ENCODE data around the gene SNAPC4.

GRCh38 chr9:136423432-136424146 is 23.6 kb upstream of the SNAPC4 start:
- TF ChIP-seq POLR2A (IDR thresholded peaks at IDR 0.05) = no peak
- TF ChIP-seq, protein P1, sequence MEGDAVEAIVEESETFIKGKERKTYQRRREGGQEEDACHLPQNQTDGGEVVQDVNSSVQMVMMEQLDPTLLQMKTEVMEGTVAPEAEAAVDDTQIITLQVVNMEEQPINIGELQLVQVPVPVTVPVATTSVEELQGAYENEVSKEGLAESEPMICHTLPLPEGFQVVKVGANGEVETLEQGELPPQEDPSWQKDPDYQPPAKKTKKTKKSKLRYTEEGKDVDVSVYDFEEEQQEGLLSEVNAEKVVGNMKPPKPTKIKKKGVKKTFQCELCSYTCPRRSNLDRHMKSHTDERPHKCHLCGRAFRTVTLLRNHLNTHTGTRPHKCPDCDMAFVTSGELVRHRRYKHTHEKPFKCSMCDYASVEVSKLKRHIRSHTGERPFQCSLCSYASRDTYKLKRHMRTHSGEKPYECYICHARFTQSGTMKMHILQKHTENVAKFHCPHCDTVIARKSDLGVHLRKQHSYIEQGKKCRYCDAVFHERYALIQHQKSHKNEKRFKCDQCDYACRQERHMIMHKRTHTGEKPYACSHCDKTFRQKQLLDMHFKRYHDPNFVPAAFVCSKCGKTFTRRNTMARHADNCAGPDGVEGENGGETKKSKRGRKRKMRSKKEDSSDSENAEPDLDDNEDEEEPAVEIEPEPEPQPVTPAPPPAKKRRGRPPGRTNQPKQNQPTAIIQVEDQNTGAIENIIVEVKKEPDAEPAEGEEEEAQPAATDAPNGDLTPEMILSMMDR (IDR thresholded peaks at IDR 0.05) = no peak

Data from testis (tissue), 2 donors.